Thyroid gland (tissue), 4 donors: ENCODE results near the gene ACSL6. TPM values are rescaled to one million over a fixed set of nuclear protein-coding genes. Genes with fewer than 3 reads are reported as not detected.

Experiments used
- DNase-seq, 2 donors: peaks; one replicate each; pipeline ENCODE4 v3.0.0-alpha.2; 2019
- H3K27ac ChIP-seq, 3 donors: fragments of 200-600 bp; sonication (generic); 1 replicate in 2 of 3; 2 replicates in 1 of 3; pipeline ENCODE4 v1.5.1; 2016 to 2019; ENCODE audit warnings: mild to moderate bottlenecking in 1 of 3, moderate library complexity in 1 of 3
- H3K27me3 ChIP-seq: fragments of 200-600 bp; sonication (generic); one replicate; pipeline ENCODE4 v1.5.1; 2019
- H3K36me3 ChIP-seq, 2 donors: fragments of 200-600 bp; sonication (generic); one replicate each; pipeline ENCODE4 v1.5.1; 2016 to 2019
- H3K4me1 ChIP-seq, 2 donors: fragments of 200-600 bp; sonication (generic); one replicate each; pipeline ENCODE4 v1.5.1; 2017 to 2019
- H3K4me3 ChIP-seq, 3 donors: fragments of 200-600 bp; sonication (generic); replicated peaks in 1 of 3; 1 replicate in 2 of 3; 2 replicates in 1 of 3; pipeline ENCODE4 v1.5.1; 2016; ENCODE audit warnings: mild to moderate bottlenecking in 1 of 3
- H3K9me3 ChIP-seq: fragments of 200-600 bp; sonication (generic); one replicate; pipeline ENCODE4 v1.5.1; 2017
- CTCF ChIP-seq, 6 experiments: fragments of 200-600 bp in 3 of 6; fragments of 450-650 bp in 3 of 6; sonication (generic) in 3 of 6; IDR thresholded peaks; one replicate each; pipeline ENCODE4 v1.5.1; 2016 to 2019; ENCODE audit warnings: antibody characterized with exemption in 6 of 6, mild to moderate bottlenecking in 2 of 6, inconsistent platforms in 1 of 6, moderate library complexity in 1 of 6
- POLR2A ChIP-seq, 2 donors: fragments of 450-650 bp; IDR thresholded peaks; one replicate each; pipeline ENCODE4 v1.6.1; 2017; ENCODE audit warnings: antibody characterized with exemption in 2 of 2, mild to moderate bottlenecking in 2 of 2, moderate library complexity in 1 of 2
- WGBS, 2 donors: methylation state at CpG; one replicate each; pipeline ENCODE4 v1.1.5; 2017; 5-methylcytosine and 5-hydroxymethylcytosine counted together
- intact Hi-C: fragments of 100-400 bp; cut with DNase I; formaldehyde crosslinking; loops from one replicate; pipeline ENCODE4 v1.15.1; 2023
- total RNA-seq, 4 donors: library from RNA; depleted of rRNA; stranded (reverse); fragments of >200 nt; gene quantifications; one replicate each; pipeline ENCODE4 v1.2.3, GENCODE V29; 2016

Gene ACSL6
- total RNA-seq, 4 donors from 2014 or later = 0.71 to 6.2 (median 1.2) TPM

- Histone ChIP-seq H3K9me3 (no peaks in the 10 kb centered on the region), H3K27me3 (no peaks in the 10 kb centered on the region), H3K36me3 (no peaks in the 10 kb centered on the region), H3K27ac (no peak overlapping the region), H3K4me1 (no peaks in the 10 kb centered on the region), H3K4me3 (no peak overlapping the region)
- TF ChIP-seq POLR2A (IDR thresholded peaks at IDR 0.05) (no peak), CTCF (IDR thresholded peaks at IDR 0.05) (no peak)
- intact Hi-C loops = no loop called here
- 77 to 87% methylated on average over 9 of the region's 9 CpGs for WGBS, 2 donors
- DNase-seq = peak in 1 of 2 donors; percentile 0
Measured at GRCh38 chr5:132050661-132051552, 39.4 kb upstream of the ACSL6 start.

- H3K36me3 ChIP-seq = no peaks in the 10 kb centered on the region
- intact Hi-C loops = no loop called here
- no peaks in the 10 kb centered on the region for H3K27me3 ChIP-seq
- no peak overlapping the region for H3K27ac ChIP-seq
- TF ChIP-seq POLR2A (IDR thresholded peaks at IDR 0.05) (no peak), CTCF (IDR thresholded peaks at IDR 0.05) (no peak)
- no peaks in the 10 kb centered on the region for H3K4me1 ChIP-seq
- peak in 1 of 2 donors; percentile 0 for DNase-seq
- H3K9me3 ChIP-seq = no peaks in the 10 kb centered on the region
- no peak overlapping the region for H3K4me3 ChIP-seq
- WGBS, 2 donors = 66 to 72% methylated on average over 5 of the region's 5 CpGs
Measured at GRCh38 chr5:132050136-132050535, 38.7 kb upstream of the ACSL6 start.

GRCh38 chr5:132049559-132049958 is 38.1 kb upstream of the ACSL6 start:
- peak in 1 of 2 donors; percentile 0 for DNase-seq
- no peaks in the 10 kb centered on the region for H3K4me1 ChIP-seq
- no peaks in the 10 kb centered on the region for H3K9me3 ChIP-seq
- no peak overlapping the region for H3K27ac ChIP-seq
- no peak for TF ChIP-seq CTCF (IDR thresholded peaks at IDR 0.05)
- TF ChIP-seq POLR2A (IDR thresholded peaks at IDR 0.05) = no peak
- H3K27me3 ChIP-seq = no peaks in the 10 kb centered on the region
- 87 to 92% methylated on average over 12 of the region's 12 CpGs for WGBS, 2 donors
- intact Hi-C loops = no loop called here
- no peaks in the 10 kb centered on the region for H3K36me3 ChIP-seq
- no peak overlapping the region for H3K4me3 ChIP-seq

GRCh38 chr5:132049093-132049492 is 37.6 kb upstream of the ACSL6 start:
- H3K27ac ChIP-seq = no peak overlapping the region
- peak in 1 of 2 donors; percentile 0 for DNase-seq
- intact Hi-C loops = no loop called here
- H3K4me3 ChIP-seq = no peak overlapping the region
- TF ChIP-seq CTCF (IDR thresholded peaks at IDR 0.05) (no peak), POLR2A (IDR thresholded peaks at IDR 0.05) (no peak)
- 72 to 73% methylated on average over 4 of the region's 4 CpGs for WGBS, 2 donors
- no peaks in the 10 kb centered on the region for H3K9me3 ChIP-seq
- no peaks in the 10 kb centered on the region for H3K27me3 ChIP-seq
- H3K4me1 ChIP-seq = no peaks in the 10 kb centered on the region
- no peaks in the 10 kb centered on the region for H3K36me3 ChIP-seq

- TF ChIP-seq POLR2A (IDR thresholded peaks at IDR 0.05) (no peak), CTCF (IDR thresholded peaks at IDR 0.05) (no peak)
- Histone ChIP-seq H3K27ac (no peak overlapping the region), H3K27me3 (no peaks in the 10 kb centered on the region), H3K36me3 (no peaks in the 10 kb centered on the region), H3K4me3 (no peak overlapping the region), H3K4me1 (no peaks in the 10 kb centered on the region), H3K9me3 (no peaks in the 10 kb centered on the region)
- 70 to 81% methylated on average over 7 of the region's 7 CpGs for WGBS, 2 donors
- intact Hi-C loops = no loop called here
- no peak for DNase-seq
Measured at GRCh38 chr5:132046880-132047299, 35.4 kb upstream of the ACSL6 start.
